ENCODE results near the gene PLXNC1. TPM values are rescaled to one million over a fixed set of nuclear protein-coding genes. Genes with fewer than 3 reads are reported as not detected.

The PLXNC1 gene
- total and polyA plus RNA-seq, 4 donors: 27.6 to 58.2 (median 42.1) TPM

DNA sequence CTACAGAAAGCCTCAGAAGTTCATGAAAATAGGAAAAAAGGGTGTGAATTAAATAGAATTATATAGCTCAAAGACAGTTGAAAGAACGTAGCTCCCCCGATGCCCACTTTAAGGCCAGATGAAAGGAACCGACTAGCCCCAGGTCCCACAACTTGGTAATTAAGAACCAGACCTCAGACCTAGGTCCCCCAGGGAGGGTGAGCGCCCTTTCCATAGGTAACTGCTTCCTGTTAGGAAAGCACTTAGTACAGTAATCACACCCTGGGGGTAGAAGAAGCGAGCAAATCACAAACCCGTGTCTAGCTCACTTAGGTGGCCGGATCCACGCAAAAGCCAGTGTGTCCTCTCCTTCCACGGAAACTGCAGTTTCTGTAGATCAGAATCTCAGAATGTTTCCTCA lies 77.1 kb downstream of the PLXNC1 start:
- 96% methylated on average over 6 of the region's 9 CpGs for WGBS (ENCODE audit: insufficient coverage)
- Histone ChIP-seq H3K36me3 (ENCODE audit: control insufficient read depth, insufficient read depth, low read length) (peaks cover 5% of the 10 kb centered on the region), H3K4me3 (ENCODE audit: low read depth, low read length) (no peak overlapping the region), H3K27me3 (ENCODE audit: control insufficient read depth, insufficient read depth, low read length) (no peaks in the 10 kb centered on the region), H3K27ac (ENCODE audit: low read depth, low read length) (no peak overlapping the region), H3K4me1 (ENCODE audit: control insufficient read depth, insufficient read depth, low read length) (peaks cover 12% of the 10 kb centered on the region), H3K9me3 (ENCODE audit: control insufficient read depth, insufficient read depth, low read length) (no peaks in the 10 kb centered on the region)
- DNase-seq (ENCODE audit: low read depth in 4 of 6, low spot score in 6 of 6): no peak

- Histone ChIP-seq H3K36me3 (ENCODE audit: control insufficient read depth, insufficient read depth, low read length) (peaks cover 5% of the 10 kb centered on the region), H3K4me3 (ENCODE audit: low read depth, low read length) (no peak overlapping the region), H3K27me3 (ENCODE audit: control insufficient read depth, insufficient read depth, low read length) (no peaks in the 10 kb centered on the region), H3K4me1 (ENCODE audit: control insufficient read depth, insufficient read depth, low read length) (peaks cover 12% of the 10 kb centered on the region), H3K9me3 (ENCODE audit: control insufficient read depth, insufficient read depth, low read length) (no peaks in the 10 kb centered on the region), H3K27ac (ENCODE audit: low read depth, low read length) (no peak overlapping the region)
- DNase-seq (ENCODE audit: low read depth in 4 of 6, low spot score in 6 of 6): no peak
- 93% methylated on average over 3 of the region's 5 CpGs for WGBS (ENCODE audit: insufficient coverage)
Observed at GRCh38 chr12:94225947-94226630, 77.7 kb downstream of the PLXNC1 start.

GRCh38 chr12:94227066-94227465 lies 78.7 kb downstream of the PLXNC1 start:
- no peak for DNase-seq (ENCODE audit: low read depth in 4 of 6, low spot score in 6 of 6)
- H3K36me3 ChIP-seq (ENCODE audit: control insufficient read depth, insufficient read depth, low read length): peaks cover 5% of the 10 kb centered on the region
- no peak overlapping the region for H3K27ac ChIP-seq (ENCODE audit: low read depth, low read length)
- H3K9me3 ChIP-seq (ENCODE audit: control insufficient read depth, insufficient read depth, low read length): no peaks in the 10 kb centered on the region
- H3K4me1 ChIP-seq (ENCODE audit: control insufficient read depth, insufficient read depth, low read length): peaks cover 12% of the 10 kb centered on the region
- no peaks in the 10 kb centered on the region for H3K27me3 ChIP-seq (ENCODE audit: control insufficient read depth, insufficient read depth, low read length)
- no CpG with 5 or more reads among the region's 2 CpGs for WGBS (ENCODE audit: insufficient coverage)
- no peak overlapping the region for H3K4me3 ChIP-seq (ENCODE audit: low read depth, low read length)

DNA sequence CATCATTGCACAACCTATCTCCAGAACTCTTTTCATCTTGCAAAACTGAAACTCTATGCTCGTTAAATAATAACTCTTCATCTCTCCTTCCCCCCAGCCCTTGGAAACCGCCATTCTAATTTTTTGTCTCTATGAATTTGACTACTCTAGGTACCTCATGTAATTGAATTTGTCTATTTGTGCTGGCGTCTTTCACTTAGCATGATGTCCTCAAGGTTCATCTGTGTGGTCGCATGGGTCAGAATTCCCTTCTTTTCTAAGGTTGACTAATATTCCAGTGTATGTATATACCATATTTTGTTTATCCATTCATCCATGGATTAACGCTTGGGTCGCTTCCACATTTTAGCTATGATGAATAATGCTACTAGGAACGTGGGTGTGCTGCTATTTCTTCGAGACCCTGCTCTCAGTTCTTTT lies 80.1 kb downstream of the PLXNC1 start:
- Histone ChIP-seq H3K27ac (ENCODE audit: low read depth, low read length) (no peak overlapping the region), H3K27me3 (ENCODE audit: control insufficient read depth, insufficient read depth, low read length) (no peaks in the 10 kb centered on the region), H3K4me3 (ENCODE audit: low read depth, low read length) (no peak overlapping the region), H3K9me3 (ENCODE audit: control insufficient read depth, insufficient read depth, low read length) (no peaks in the 10 kb centered on the region), H3K36me3 (ENCODE audit: control insufficient read depth, insufficient read depth, low read length) (peaks cover 5% of the 10 kb centered on the region), H3K4me1 (ENCODE audit: control insufficient read depth, insufficient read depth, low read length) (peaks cover 8% of the 10 kb centered on the region)
- 93% methylated on average over 3 of the region's 8 CpGs for WGBS (ENCODE audit: insufficient coverage)
- DNase-seq (ENCODE audit: low read depth in 4 of 6, low spot score in 6 of 6): no peak

- H3K4me1 ChIP-seq (ENCODE audit: control insufficient read depth, insufficient read depth, low read length): peaks cover 4% of the 10 kb centered on the region
- no peak overlapping the region for H3K4me3 ChIP-seq (ENCODE audit: low read depth, low read length)
- no peak overlapping the region for H3K27ac ChIP-seq (ENCODE audit: low read depth, low read length)
- no peaks in the 10 kb centered on the region for H3K27me3 ChIP-seq (ENCODE audit: control insufficient read depth, insufficient read depth, low read length)
- H3K36me3 ChIP-seq (ENCODE audit: control insufficient read depth, insufficient read depth, low read length): peaks cover 2% of the 10 kb centered on the region
- H3K9me3 ChIP-seq (ENCODE audit: control insufficient read depth, insufficient read depth, low read length): no peaks in the 10 kb centered on the region
- 73% methylated on average over 2 of the region's 4 CpGs for WGBS (ENCODE audit: insufficient coverage)
- DNase-seq (ENCODE audit: low read depth in 4 of 6, low spot score in 6 of 6): no peak
Observed at GRCh38 chr12:94229902-94230301, 81.5 kb downstream of the PLXNC1 start.

GRCh38 chr12:94230357-94230905 lies 82.1 kb downstream of the PLXNC1 start:
- Histone ChIP-seq H3K36me3 (ENCODE audit: control insufficient read depth, insufficient read depth, low read length) (peaks cover 2% of the 10 kb centered on the region), H3K27ac (ENCODE audit: low read depth, low read length) (no peak overlapping the region), H3K27me3 (ENCODE audit: control insufficient read depth, insufficient read depth, low read length) (no peaks in the 10 kb centered on the region), H3K9me3 (ENCODE audit: control insufficient read depth, insufficient read depth, low read length) (no peaks in the 10 kb centered on the region), H3K4me1 (ENCODE audit: control insufficient read depth, insufficient read depth, low read length) (peaks cover 4% of the 10 kb centered on the region), H3K4me3 (ENCODE audit: low read depth, low read length) (no peak overlapping the region)
- DNase-seq (ENCODE audit: low read depth in 4 of 6, low spot score in 6 of 6): no peak
- WGBS (ENCODE audit: insufficient coverage): 72% methylated on average over 2 of the region's 2 CpGs

- Histone ChIP-seq H3K9me3 (ENCODE audit: control insufficient read depth, insufficient read depth, low read length) (no peaks in the 10 kb centered on the region), H3K4me1 (ENCODE audit: control insufficient read depth, insufficient read depth, low read length) (no peaks in the 10 kb centered on the region), H3K4me3 (ENCODE audit: low read depth, low read length) (no peak overlapping the region), H3K36me3 (ENCODE audit: control insufficient read depth, insufficient read depth, low read length) (peaks cover 2% of the 10 kb centered on the region), H3K27ac (ENCODE audit: low read depth, low read length) (no peak overlapping the region), H3K27me3 (ENCODE audit: control insufficient read depth, insufficient read depth, low read length) (no peaks in the 10 kb centered on the region)
- DNase-seq (ENCODE audit: low read depth in 4 of 6, low spot score in 6 of 6): no peak
- 97% methylated on average over 3 of the region's 3 CpGs for WGBS (ENCODE audit: insufficient coverage)
Observed at GRCh38 chr12:94231709-94232108, 83.3 kb downstream of the PLXNC1 start.

DNA sequence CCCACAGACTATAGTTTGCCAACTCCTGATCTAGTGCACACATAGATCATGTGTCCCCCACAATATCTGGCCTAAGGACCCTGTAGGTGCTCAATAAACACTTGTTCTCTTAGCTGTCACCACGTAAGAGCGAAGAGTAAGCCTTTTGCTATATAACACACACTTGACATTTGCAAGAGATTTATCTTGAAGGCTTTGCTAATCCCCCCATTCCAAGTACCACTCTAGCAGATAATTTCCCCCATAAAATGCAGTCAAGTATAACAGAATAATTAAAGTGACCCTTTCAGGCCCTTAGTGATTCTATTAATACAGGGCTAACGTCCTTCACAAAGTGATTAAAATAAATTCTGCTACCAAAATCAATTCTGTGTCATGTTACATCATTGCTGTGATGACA lies 87.5 kb downstream of the PLXNC1 start:
- Histone ChIP-seq H3K27me3 (ENCODE audit: control insufficient read depth, insufficient read depth, low read length) (no peaks in the 10 kb centered on the region), H3K4me3 (ENCODE audit: low read depth, low read length) (no peak overlapping the region), H3K4me1 (ENCODE audit: control insufficient read depth, insufficient read depth, low read length) (no peaks in the 10 kb centered on the region), H3K36me3 (ENCODE audit: control insufficient read depth, insufficient read depth, low read length) (no peaks in the 10 kb centered on the region), H3K27ac (ENCODE audit: low read depth, low read length) (no peak overlapping the region), H3K9me3 (ENCODE audit: control insufficient read depth, insufficient read depth, low read length) (no peaks in the 10 kb centered on the region)
- peak in 1 of 6 donors; percentile 43 for DNase-seq (ENCODE audit: low read depth in 4 of 6, low spot score in 6 of 6)
- 93% methylated on average over 2 of the region's 3 CpGs for WGBS (ENCODE audit: insufficient coverage)

- no peaks in the 10 kb centered on the region for H3K9me3 ChIP-seq (ENCODE audit: control insufficient read depth, insufficient read depth, low read length)
- H3K27me3 ChIP-seq (ENCODE audit: control insufficient read depth, insufficient read depth, low read length): no peaks in the 10 kb centered on the region
- H3K4me3 ChIP-seq (ENCODE audit: low read depth, low read length): no peak overlapping the region
- H3K36me3 ChIP-seq (ENCODE audit: control insufficient read depth, insufficient read depth, low read length): no peaks in the 10 kb centered on the region
- H3K4me1 ChIP-seq (ENCODE audit: control insufficient read depth, insufficient read depth, low read length): peaks cover 5% of the 10 kb centered on the region
- H3K27ac ChIP-seq (ENCODE audit: low read depth, low read length): no peak overlapping the region
- 86% methylated on average over 6 of the region's 7 CpGs for WGBS (ENCODE audit: insufficient coverage)
- DNase-seq (ENCODE audit: low read depth in 4 of 6, low spot score in 6 of 6): no peak
Observed at GRCh38 chr12:94239332-94239993, 91.1 kb downstream of the PLXNC1 start.

DNA sequence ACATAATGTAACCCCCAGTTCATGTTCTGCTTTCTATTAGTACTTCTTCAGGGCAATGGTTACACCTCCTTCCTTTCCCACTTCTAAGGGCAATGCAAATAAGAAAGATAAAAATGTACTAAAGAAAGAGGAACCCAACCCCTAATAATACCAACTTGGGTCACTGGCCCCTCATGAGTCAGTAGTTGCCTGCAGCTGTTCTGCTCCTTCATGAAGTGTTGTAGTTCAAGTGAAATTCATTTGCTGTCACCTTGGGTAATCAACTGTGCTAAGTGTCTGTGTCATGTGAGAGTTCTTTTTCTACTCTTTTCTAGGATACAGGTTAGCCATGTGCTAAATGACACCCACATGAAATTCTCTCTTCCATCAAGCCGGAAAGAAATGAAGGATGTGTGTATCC lies 91.8 kb downstream of the PLXNC1 start:
- H3K9me3 ChIP-seq (ENCODE audit: control insufficient read depth, insufficient read depth, low read length): no peaks in the 10 kb centered on the region
- H3K4me1 ChIP-seq (ENCODE audit: control insufficient read depth, insufficient read depth, low read length): peaks cover 5% of the 10 kb centered on the region
- no peak for DNase-seq (ENCODE audit: low read depth in 4 of 6, low spot score in 6 of 6)
- no peaks in the 10 kb centered on the region for H3K36me3 ChIP-seq (ENCODE audit: control insufficient read depth, insufficient read depth, low read length)
- no CpG with 5 or more reads among the region's 1 CpG for WGBS (ENCODE audit: insufficient coverage)
- no peak overlapping the region for H3K4me3 ChIP-seq (ENCODE audit: low read depth, low read length)
- H3K27me3 ChIP-seq (ENCODE audit: control insufficient read depth, insufficient read depth, low read length): no peaks in the 10 kb centered on the region
- H3K27ac ChIP-seq (ENCODE audit: low read depth, low read length): no peak overlapping the region

All from spinal cord (tissue), 10 donors.